Activated gamma-delta T cell treated with anti-CD3 and anti-CD28 coated beads, Interleukin-2, amount 50 U/mL, for 16 hours (primary cell): Measurements from ENCODE around the gene SLC28A2.
"Not testable (repeated sequence)": the region's sequence is repeated elsewhere in the genome, so short reads cannot be mapped to it uniquely, and the experiment has no call there.

Source experiments
- DNase-seq: peaks from one replicate; pipeline ENCODE4 v3.0.0-alpha.2; 2020; ENCODE audit warnings: low read depth

The SLC28A2 gene, protein sequence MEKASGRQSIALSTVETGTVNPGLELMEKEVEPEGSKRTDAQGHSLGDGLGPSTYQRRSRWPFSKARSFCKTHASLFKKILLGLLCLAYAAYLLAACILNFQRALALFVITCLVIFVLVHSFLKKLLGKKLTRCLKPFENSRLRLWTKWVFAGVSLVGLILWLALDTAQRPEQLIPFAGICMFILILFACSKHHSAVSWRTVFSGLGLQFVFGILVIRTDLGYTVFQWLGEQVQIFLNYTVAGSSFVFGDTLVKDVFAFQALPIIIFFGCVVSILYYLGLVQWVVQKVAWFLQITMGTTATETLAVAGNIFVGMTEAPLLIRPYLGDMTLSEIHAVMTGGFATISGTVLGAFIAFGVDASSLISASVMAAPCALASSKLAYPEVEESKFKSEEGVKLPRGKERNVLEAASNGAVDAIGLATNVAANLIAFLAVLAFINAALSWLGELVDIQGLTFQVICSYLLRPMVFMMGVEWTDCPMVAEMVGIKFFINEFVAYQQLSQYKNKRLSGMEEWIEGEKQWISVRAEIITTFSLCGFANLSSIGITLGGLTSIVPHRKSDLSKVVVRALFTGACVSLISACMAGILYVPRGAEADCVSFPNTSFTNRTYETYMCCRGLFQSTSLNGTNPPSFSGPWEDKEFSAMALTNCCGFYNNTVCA

DNA sequence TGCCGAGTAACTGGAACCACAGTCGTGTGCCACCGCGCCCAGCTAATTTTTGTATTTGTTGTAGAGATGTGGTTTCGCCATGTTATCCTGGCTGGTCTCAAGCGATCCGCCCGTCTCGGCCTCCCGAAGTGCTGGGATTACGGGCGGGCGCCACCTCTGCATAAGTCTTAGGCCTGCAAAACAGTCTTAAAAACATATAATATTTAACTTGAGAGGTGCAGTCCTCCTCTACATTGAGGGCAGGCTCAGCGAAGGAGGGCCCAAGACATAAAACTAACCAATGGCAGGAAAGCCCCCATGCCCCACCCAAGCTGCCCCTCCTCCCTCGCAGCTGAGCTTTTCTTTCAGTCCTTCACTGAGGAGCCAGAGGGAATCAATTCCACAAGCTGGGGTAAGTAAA, at the start of gene SLC28A2:
Gene SLC28A2, plus strand, starts transcription at position 347 of the 400 bp plus-strand sequence. CDS start 982 bp downstream, outside the sequence.
- DNase-seq, result no peak

DNA sequence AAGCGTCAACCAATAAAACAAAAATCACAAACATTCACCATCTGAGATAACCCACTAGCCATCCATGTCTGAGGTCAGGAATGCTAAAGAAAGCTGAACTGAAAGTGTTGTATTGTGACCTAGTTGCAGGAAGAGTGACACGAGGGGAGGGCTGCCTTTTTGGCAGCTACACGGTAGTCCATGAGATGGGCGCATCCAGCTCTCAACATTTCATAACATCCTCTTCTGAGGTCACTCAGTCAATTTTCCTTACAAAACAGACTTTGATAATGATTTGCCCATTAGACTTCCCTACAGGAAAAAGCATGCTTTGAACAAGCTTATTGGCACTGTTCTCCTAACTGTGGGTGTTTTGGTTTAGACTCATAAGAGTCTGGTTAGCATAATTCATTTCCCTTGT, 48.9 kb upstream of the SLC28A2 start:
- no peak for DNase-seq

DNA sequence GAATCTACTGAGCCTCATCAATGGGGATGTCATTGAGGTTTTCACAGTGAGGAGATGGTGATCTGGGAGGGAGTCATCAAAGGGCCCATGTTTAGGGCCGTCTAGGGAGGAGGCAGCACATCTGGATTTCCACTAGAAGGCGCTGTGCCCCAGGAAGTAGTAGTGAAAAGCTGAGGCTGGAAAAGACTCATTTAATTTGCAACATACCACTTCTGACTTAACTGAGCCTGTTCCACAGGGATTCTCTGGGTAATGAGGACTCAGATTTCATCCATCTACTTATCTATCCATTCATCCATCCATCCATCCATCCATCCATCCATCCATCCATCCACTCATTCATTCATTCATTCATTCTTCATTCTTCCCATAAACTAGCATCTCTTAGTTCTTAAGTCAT, 46.8 kb upstream of the SLC28A2 start:
- peak; percentile 33 for DNase-seq

DNA sequence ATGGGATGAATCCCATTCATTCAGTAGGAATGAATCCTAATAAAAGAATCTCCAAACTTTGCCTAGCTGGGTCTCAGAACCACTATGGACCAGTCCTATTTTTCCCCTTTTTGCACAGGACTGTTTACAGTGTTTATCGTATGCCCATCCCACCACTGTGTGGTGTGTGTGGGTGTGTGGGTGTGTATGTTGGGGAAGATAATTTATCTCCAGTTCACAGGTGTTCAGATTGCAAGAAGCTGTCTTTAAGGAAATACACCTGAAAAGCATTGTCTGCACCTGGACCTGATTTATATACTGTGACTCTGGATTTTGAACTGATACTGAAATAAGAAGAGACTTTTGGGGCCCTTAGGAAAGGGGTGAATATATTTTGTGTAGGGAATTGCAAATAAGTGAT, 39.5 kb upstream of the SLC28A2 start:
- DNase-seq, result no peak

DNA sequence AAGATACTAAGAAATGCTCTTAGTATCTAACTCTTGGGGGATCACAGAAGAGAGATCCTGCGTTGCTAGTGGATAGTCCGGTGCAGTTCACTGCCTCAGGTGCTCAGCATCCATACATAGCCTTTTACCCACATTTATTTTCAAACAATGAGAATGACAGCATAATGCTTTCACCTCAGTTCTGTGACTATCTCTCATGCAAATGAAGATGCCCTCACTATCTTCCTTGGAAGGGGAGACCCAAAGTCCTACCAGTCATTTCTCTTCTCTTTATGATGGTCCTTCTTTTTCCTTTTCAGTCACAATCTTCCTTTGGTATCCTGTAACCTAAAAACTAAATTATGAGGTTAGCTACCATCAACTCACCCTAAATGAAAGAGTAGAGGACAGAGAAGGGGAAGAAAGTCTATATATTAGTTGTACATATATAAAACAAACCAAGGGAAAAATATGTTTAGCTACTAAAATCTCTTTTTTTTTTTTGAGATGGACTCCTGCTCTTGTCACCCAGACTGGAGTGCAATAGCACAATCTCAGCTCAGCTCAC, 30.9 kb upstream of the SLC28A2 start:
- no peak for DNase-seq

DNA sequence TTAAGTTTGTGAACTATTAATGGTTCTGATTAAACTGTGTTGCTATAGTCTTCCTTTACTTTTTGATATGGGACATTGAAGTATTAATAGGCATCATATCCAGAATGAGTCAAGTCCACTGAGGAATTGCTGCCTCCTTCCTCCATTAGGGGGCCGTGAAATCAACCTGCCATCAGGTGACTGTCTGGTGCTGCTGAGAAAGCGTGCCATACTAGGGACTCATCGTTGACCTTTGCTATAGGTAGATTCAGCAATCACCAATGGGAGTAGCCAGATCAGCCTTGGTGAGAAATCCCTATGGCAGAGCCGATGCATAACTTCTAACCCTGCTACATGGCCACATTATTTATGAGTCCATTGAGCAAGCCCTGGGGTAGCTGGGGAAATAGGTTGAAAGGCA, 30.1 kb upstream of the SLC28A2 start:
- no peak for DNase-seq

DNA sequence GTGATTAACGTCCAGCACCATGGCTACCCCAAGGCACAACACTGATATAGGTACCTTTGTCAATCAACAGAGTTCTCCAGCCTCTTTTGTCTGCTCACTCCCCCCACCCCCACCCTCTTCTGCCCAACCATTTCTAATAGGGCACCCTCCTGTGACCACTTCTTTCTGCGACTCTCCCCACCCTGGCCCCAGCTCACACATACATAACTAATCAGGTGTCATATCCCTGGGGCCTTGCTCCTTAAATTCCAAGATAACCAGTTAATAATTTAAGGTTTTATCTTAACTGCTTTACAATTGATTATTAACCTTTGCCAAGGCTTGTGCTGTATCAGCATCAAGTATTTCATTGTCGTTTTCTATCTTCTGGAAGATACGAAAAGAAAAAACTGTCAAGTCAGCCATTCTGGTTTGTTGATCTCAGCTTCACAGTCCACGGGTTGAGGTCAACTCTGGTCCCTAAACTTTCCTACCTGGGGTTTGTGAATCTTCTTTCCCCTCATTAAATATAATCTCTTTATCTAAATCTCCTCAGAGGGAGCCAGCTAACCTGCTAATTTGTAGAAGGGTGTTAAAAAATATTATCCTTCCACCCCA, 27.3 kb upstream of the SLC28A2 start:
- DNase-seq, result no peak

DNA sequence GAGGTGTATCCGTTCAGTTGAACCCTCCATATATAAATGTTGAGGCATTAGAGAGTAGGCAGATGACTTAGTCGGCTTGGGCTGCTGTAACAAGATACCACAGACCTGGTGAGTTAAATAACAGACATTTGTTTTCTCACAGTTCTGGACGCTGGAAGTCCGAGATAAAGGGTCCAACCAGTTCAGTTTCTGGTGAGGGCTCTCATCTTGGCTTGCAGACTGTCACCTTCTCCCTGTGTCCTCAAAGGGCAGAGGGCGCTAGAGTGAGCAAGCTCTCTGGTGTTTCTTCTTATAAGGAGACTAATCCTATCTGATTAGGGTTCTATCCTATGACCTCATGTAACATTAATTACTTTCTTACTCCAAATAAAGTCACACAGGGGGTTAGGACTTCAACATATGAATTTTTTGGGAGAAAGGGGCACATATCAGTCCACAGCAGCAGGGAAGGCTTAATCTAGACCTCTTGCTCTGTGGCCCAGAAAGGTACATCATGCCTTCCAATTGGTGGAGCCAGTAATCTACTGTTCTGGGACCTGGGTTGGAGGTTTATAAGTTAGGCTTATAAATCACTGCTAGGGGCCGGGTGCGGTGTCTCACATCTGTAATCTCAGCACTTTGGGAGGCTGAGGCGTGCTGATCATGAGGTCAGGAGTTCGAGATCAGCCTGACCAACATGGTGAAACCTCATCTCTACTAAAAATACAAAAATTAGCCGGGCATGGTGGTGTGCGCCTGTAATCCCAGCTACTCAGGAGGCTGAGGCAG, 26.3 kb upstream of the SLC28A2 start:
- no peak for DNase-seq

DNA sequence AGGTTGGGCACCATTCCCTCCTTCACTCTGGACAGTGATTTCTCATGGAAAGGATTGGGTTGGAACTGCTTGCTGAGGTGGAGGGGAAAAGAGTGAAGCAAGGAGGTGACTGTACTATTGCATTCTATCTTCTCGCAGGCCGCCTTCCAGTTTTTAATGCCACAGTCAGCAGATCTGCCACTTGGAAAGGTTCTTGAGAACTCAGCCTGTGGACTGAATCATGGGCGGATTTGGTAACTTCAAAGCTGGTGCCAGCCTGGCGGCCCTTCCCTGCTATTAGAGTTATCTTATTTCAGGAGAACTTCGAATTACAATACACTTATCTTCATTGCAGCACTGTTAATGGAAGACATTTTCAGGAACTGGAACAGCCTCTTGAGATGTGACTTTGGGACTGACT, 23.1 kb upstream of the SLC28A2 start:
- no peak for DNase-seq

DNA sequence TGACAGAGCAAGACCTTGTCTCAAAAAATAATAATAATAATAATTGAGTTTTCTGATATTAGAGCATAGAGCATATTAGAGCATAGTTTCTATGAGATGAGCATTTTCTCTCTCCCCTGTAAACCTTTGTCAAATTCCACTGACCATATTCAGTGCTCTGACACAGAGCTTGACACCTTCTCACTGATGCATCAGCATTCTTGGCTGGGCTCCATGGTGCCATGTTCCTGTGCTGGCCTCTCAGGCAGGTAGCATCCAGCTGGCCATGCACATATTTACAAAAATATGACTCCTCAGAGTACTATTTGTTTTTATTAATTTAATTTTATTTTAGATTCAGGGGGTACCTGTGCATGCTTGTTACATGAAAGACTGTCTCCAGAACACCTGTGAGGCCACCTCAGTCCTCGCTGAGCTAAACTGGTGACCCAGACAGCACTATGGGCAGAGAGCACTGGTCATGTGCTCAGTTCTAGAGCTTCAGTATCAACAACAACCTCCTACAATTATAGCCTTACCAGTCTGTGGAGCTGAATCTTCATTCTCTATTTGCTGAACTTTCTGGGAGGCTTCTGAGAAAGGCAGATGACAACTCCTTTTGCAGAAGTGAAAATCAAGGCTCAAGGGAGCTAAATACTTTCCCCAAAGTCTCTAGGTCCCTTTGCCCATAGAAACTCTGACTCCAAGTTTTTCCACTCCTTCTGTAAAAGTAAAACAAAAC, 21.6 kb upstream of the SLC28A2 start:
- no peak for DNase-seq

DNA sequence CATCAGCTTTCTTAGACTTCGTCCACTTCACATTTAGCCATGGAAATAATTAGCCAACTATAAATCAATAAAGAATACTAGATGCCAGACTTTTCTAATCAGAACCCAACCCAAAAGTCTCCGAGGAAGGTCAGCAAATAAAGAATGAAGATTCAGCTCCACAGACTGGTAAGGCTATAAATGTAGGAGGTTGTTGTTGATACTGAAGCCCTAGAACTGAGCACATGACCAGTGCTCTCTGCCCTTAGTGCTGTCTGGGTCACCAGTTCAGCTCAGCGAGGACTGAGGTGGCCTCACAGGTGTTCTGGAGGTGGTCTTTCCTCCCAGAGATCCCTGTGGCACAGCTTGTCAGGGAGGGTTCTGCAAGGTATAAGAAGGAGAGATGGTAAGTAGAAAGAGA, 20.9 kb upstream of the SLC28A2 start:
- no peak for DNase-seq

DNA sequence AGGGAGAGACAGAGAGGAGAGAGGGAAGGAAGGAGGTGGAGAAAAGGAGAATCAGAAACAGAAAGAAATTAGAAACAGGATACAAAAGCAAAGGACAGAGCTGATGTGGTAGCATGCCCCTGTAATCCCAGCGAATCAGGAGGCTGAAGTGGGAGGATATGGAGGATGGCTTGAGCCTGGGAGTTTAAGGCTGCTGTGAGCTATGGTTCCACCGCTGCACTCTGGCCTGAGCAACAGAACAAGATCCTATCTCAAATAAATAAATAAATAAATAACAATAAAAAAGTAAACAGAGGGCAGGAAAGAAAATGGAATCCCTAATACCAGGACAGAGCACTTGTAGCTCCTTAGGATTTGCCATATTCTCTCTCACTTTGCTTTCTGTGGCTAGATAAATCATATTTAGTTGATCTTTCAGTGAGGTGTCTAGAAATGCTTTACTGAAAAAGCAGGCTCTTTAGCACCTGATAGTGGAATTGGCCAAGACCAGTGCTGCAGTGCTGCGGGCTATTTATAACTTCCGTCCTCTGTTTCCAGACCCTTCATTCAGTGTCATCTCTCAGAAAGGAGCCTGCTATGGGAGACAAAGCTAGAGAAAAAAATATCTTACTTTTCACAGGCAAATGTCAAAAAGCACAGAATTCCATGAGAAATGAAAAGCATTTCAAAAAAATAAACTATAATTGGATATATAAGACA, 20.0 kb upstream of the SLC28A2 start:
- DNase-seq, result no peak

DNA sequence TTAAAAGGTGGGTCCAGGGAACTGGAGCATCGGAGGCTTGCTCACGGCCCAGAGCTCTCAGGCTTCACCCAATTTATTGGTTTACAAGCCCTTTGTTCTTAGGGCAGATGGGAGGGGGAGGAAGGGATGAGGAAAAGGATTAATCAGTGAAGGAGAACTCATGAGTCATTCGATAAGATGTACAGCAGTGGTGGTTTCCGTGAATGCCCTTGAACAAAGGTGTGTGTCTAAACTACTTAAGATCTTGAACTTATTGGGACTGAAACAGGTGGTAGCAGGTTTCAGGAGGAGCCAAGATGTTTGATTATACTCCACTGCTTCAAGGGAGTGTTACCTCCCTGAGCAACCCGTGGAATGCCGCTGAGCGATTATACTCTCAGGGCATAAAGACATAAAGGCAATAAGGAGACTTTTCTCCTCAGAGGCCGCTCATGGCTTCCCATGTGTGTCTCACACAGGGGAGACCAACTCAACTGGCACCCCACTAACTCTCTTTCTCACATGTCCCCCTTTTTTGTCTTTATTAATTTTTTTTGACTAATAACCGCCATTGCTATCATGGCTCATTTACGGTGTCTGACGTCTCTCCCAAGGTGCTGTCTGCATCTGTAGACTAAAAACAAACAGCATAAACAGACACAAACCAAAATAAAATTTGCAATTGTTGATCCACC, 17.3 kb upstream of the SLC28A2 start:
- no peak for DNase-seq

DNA sequence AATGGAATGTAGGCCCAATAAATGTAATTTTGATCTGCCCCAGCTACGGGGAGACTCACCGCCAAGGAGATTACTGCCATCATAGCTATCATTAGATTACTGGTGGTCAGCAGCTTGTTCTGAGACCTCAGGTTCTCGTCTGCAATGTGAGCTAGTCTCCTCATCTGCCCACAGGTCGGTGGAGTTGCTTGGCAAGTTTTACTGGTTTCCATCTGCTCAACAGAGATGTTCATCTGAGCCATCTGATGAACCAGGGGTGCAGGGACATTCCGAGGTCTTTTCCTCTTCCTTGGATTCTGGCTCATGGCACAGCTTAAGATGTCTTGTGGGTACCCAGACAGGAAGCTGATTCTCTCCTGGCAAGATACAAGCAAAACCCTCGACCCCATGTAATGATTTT, 15.2 kb upstream of the SLC28A2 start:
- not testable (repeated sequence) for DNase-seq

DNA sequence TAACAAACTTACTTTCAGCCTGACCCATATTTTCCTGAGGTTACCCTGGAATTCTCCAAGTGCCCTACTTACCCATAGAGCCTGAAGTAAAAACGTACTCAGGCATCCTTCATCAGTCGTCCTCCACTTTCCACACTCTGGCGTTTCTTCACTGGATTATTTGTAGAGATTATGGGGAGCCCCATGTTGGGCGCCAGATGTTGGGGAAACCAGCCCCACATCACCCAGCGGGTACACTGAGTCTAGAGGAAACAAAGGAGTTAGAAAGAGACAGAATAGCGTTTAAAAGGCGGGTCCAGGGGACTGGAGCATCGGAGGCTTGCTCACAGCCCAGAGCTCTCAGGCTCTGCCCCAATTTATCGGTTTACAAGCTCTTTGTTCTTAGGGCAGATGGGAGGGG, 9.7 kb upstream of the SLC28A2 start:
- no peak for DNase-seq

DNA sequence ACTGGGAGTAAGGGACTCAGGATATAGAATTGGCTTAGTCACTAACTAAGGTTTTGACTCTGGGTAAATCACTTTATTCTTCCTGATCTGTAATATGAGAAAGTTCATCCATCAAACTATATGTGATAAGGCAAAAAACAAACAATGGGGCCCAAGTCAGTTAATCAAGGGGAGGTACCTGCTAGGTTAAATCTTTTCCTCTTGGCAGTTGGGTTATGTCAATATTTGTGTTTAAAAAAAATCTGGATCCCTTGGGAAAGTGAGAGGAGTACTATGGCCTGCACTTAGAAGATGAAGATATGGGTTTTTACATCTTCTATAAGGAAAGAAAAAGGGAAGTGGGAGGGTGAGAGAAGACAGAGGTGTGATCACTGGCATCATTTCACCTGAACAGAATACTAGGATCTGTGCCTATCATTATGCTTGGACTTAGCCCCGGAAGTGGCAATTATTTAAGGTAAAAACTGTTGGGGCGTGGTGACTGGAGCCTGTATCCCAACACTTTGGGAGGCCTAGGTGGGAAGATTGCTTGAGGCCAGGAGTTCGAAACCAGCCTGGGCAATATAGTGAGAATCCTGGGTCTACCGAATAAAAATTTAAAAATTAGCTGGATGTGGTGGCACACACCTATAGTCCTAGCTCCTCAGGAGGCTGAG, 2.8 kb upstream of the SLC28A2 start:
- no peak for DNase-seq

DNA sequence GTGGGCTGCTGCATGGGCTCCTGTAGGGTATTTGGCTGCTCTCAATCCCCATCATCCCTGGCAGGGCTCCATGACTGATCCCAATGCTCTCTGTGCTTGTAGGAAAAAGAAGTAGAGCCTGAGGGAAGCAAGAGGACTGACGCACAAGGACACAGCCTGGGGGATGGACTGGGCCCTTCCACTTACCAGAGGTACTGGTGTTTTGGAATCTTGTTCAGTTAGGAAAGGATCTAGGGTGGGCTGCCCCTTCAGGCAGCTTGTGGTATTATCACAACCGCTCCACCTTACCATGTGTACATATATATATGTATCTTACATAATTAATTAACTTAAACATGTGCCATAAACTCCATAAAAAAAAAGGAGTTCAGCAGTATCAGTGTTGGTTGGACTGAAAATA, 1.3 kb downstream of the SLC28A2 start:
- DNase-seq, result no peak

DNA sequence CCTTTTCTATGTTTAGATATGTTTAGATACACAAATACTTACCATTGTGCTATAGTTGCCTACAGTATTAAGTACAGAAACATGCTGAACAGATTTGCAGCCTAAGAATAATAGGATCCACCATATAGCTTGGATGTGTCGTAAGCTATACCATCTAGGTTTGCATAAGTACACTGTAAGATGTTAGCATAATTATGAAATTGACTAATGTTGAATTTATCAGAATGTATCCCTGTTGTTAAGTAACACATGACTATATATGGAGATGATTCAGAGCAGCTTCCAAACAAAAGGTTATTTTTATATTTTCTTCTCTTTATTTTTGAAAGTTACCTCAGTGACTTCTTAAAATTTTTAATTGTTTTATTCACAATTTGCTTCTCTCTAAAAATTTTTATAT, 2.4 kb downstream of the SLC28A2 start:
- DNase-seq, result no peak

DNA sequence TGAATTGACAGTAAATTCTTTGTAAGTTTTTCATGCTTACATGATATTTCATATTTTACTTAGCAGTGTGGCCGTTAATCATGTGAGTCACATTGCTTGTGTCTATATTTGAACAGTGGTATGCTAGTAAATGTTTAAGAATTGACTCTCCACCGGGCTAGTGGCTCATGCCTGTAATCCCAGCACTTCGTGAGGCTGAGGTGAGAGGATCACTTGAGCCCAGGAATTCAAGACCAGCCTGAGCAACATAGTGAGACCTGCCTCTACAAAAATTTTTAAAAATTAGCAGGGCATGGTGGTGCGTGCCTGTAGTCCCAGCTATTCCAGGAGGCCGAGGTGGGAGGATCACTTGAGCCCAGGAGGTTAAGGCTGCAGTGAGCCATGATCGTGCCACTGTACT, 2.8 kb downstream of the SLC28A2 start:
- DNase-seq, result not testable (repeated sequence)

DNA sequence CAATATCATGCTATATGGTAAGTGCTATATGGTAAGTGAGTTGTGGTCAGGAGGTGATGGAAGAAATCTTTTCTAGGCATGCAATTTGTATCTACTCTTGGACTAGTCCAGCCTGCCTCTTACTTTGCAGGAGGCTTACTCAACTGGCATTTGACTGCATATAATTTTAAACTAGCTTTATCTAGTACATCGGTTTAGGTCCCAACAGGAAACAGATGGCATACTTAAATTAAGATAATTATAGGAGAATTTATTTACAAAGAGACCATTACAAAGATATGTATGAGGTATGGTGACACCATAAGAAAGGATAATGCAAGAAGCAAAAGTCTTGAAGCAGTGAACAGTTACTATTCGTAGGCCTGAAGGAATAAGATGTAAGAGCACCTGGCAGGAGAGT, 7.8 kb downstream of the SLC28A2 start:
- DNase-seq, result no peak
